NCI-H1930 (cell line): ENCODE measurements around the gene GDPD1.
"Not testable (repeated sequence)": the region's sequence is repeated elsewhere in the genome, so short reads cannot be mapped to it uniquely, and the experiment has no call there.

Source experiments
- DNase-seq, 2 experiments: peaks; one replicate each; lab custom pipeline; 2025; lab: John Stamatoyannopoulos, UW

GDPD1 gene

GRCh38 chr17:59220328-59221158, at the start of gene GDPD1:
GDPD1 (plus strand) TSS chr17:59220511; CDS start chr17:59220610, 99 bp downstream.
- peak; percentile 80 to 91 for DNase-seq

GRCh38 chr17:59172436-59173004, 47.8 kb upstream of the GDPD1 start:
- DNase-seq: no peak

GRCh38 chr17:59174671-59175070, 45.6 kb upstream of the GDPD1 start:
- no peak for DNase-seq

- no peak for DNase-seq
Measured at GRCh38 chr17:59175076-59175475, 45.2 kb upstream of the GDPD1 start.

GRCh38 chr17:59178266-59178985, 41.9 kb upstream of the GDPD1 start:
- DNase-seq: no peak

GRCh38 chr17:59179601-59180000, 40.7 kb upstream of the GDPD1 start:
- not testable (repeated sequence) for DNase-seq

GRCh38 chr17:59180626-59181025, 39.7 kb upstream of the GDPD1 start:
- DNase-seq: no peak

GRCh38 chr17:59181481-59181880, 38.8 kb upstream of the GDPD1 start:
- no peak for DNase-seq

- no peak for DNase-seq
Measured at GRCh38 chr17:59185997-59186396, 34.3 kb upstream of the GDPD1 start.

GRCh38 chr17:59186850-59187249, 33.5 kb upstream of the GDPD1 start:
- no peak for DNase-seq

GRCh38 chr17:59190806-59191205, 29.5 kb upstream of the GDPD1 start:
- DNase-seq: no peak

- no peak for DNase-seq
Measured at GRCh38 chr17:59193336-59193862, 26.9 kb upstream of the GDPD1 start.

GRCh38 chr17:59199398-59199797, 20.9 kb upstream of the GDPD1 start:
- no peak for DNase-seq

GRCh38 chr17:59202320-59202719, 18.0 kb upstream of the GDPD1 start:
- no peak for DNase-seq

GRCh38 chr17:59219370-59219769, 941 bp upstream of the GDPD1 start:
- DNase-seq: no peak

GRCh38 chr17:59219992-59220327, 351 bp upstream of the GDPD1 start:
- no peak for DNase-seq

- peak in 1 of 2 experiments; percentile 4 for DNase-seq
Measured at GRCh38 chr17:59221159-59221847, 992 bp downstream of the GDPD1 start.

GRCh38 chr17:59223813-59224212, 3.5 kb downstream of the GDPD1 start:
- no peak for DNase-seq

- not testable (repeated sequence) for DNase-seq
Measured at GRCh38 chr17:59228588-59228987, 8.3 kb downstream of the GDPD1 start.

- DNase-seq: no peak
Measured at GRCh38 chr17:59230764-59231163, 10.5 kb downstream of the GDPD1 start.

- no peak for DNase-seq
Measured at GRCh38 chr17:59234631-59235030, 14.3 kb downstream of the GDPD1 start.

- no peak for DNase-seq
Measured at GRCh38 chr17:59238906-59239305, 18.6 kb downstream of the GDPD1 start.
